GM12891 (cell line): ENCODE results near the gene PCBP2.

Source experiments
- PAX5 ChIP-seq: IDR thresholded peaks from 2 replicates; pipeline ENCODE4 v1.6.1; 2011; ENCODE audit warnings: low read length, moderate library complexity, mild to moderate bottlenecking; ENCODE audit not compliant: insufficient read depth, severe bottlenecking
- POLR2A ChIP-seq: IDR thresholded peaks from 2 replicates; pipeline ENCODE4 v1.6.1; 2011; ENCODE audit warnings: low read depth, low read length, control low read depth
- POLR2AphosphoS5 ChIP-seq: IDR thresholded peaks from 2 replicates; pipeline ENCODE4 v1.6.1; 2011; ENCODE audit warnings: low read depth, low read length, control low read depth
- POU2F2 ChIP-seq: IDR thresholded peaks from 2 replicates; pipeline ENCODE4 v1.6.1; 2011; ENCODE audit warnings: low read depth, mild to moderate bottlenecking, control low read depth, low read length, moderate library complexity
- TAF1 ChIP-seq: IDR thresholded peaks from 2 replicates; pipeline ENCODE4 v1.6.1; 2011; ENCODE audit warnings: low read depth, low read length, control low read depth

- no peak; the same call in 1 of the 2 replicates for TF ChIP-seq POLR2AphosphoS5
- 0 out of 2 replicates have a peak, but pooled peaks have one; percentile 7 for TF ChIP-seq POLR2A
- TF ChIP-seq TAF1 = no peak
- no peak for TF ChIP-seq POU2F2
- TF ChIP-seq PAX5 = no peak
These were observed 9.7 kb downstream of the PCBP2 start for GRCh38 chr12:53461591-53461990.
